H1 (cell line): ENCODE measurements around the gene PLPPR3. TPM values are rescaled to one million over a fixed set of nuclear protein-coding genes. Genes with fewer than 3 reads are reported as not detected.

Experiments
- CTCF ChIA-PET: fragments of 300-600 bp; sonication (Branson Sonifier 250); formaldehyde crosslinking; loops from one replicate; lab custom pipeline; 2021; ENCODE audit not compliant: partially characterized antibody; lab: Charles Lee
- POLR2A ChIA-PET: fragments of 300-600 bp; sonication (Branson Sonifier 250); formaldehyde crosslinking; loops from one replicate; lab custom pipeline; 2021; ENCODE audit warnings: inconsistent platforms; ENCODE audit not compliant: partially characterized antibody; lab: Charles Lee
- DNase-seq, 2 experiments: peaks; one replicate each; pipeline versions ENCODE4 v3.0.0 to v3.0.0-alpha.2; 2010 to 2022; ENCODE audit warnings: low spot score in 2 of 2, low read depth in 1 of 2, mixed read lengths in 1 of 2
- FAIRE-seq: peaks from 2 replicates; lab custom pipeline; 2011; peaks lifted over from hg19 to GRCh38; lab: Jason Lieb, UNC
- H2AFZ ChIP-seq: 2 replicates; pipeline ENCODE4 v1.8.1; 2012; ENCODE audit warnings: low read length, inconsistent platforms
- H2AK5ac ChIP-seq: 2 replicates; pipeline ENCODE4 v1.6.1; 2013; ENCODE audit warnings: low read depth, low read length
- H2BK120ac ChIP-seq: replicated peaks from 2 replicates; pipeline ENCODE3; 2013; ENCODE audit warnings: low read depth, low read length, inconsistent platforms
- H2BK12ac ChIP-seq: 2 replicates; pipeline ENCODE4 v1.6.1; 2013; ENCODE audit warnings: low read depth, low read length
- H2BK15ac ChIP-seq: 2 replicates; pipeline ENCODE4 v1.6.1; 2013; ENCODE audit warnings: low read length
- H2BK20ac ChIP-seq: 2 replicates; pipeline ENCODE4 v1.6.1; 2013; ENCODE audit warnings: low read length
- H2BK5ac ChIP-seq: 2 replicates; pipeline ENCODE4 v1.6.1; 2013; ENCODE audit warnings: low read depth, low read length
- H3K14ac ChIP-seq: 2 replicates; pipeline ENCODE4 v1.6.1; 2013; ENCODE audit warnings: inconsistent platforms; ENCODE audit not compliant: insufficient read length
- H3K18ac ChIP-seq: 2 replicates; pipeline ENCODE4 v1.6.1; 2013; ENCODE audit warnings: low read length; ENCODE audit errors: extremely low read depth
- H3K23ac ChIP-seq: 2 replicates; pipeline ENCODE4 v1.6.1; 2013; ENCODE audit warnings: inconsistent platforms; ENCODE audit not compliant: insufficient read length
- H3K23me2 ChIP-seq: 2 replicates; pipeline ENCODE4 v1.6.1; 2013; ENCODE audit warnings: low read depth, low read length
- H3K27ac ChIP-seq: 2 replicates; pipeline ENCODE4 v1.6.1; 2011; ENCODE audit warnings: low read depth, low read length, inconsistent platforms
- H3K27me3 ChIP-seq, 4 experiments: replicated peaks in 1 of 4; 1 replicate in 1 of 4; 2 replicates in 3 of 4; pipeline versions ENCODE4 v1.6.1 to v1.8.1; 2011 to 2013; ENCODE audit warnings: low read length in 3 of 4, mild to moderate bottlenecking in 3 of 4, inconsistent platforms in 2 of 4, mixed read lengths in 2 of 4, moderate library complexity in 1 of 4; ENCODE audit not compliant: control insufficient read depth in 3 of 4, insufficient read depth in 3 of 4; ENCODE audit errors: extremely low read depth in 1 of 4
- H3K36me3 ChIP-seq, 4 experiments: 2 replicates each; pipeline versions ENCODE4 v1.6.1 to v1.8.1; 2011 to 2013; ENCODE audit warnings: mild to moderate bottlenecking in 4 of 4, low read length in 3 of 4, moderate library complexity in 2 of 4, control low read depth in 1 of 4, inconsistent platforms in 1 of 4; ENCODE audit not compliant: insufficient read depth in 4 of 4, control insufficient read depth in 2 of 4
- H3K4ac ChIP-seq: replicated peaks from 2 replicates; pipeline ENCODE3; 2013; ENCODE audit warnings: low read length, low read depth, mixed read lengths, inconsistent platforms; ENCODE audit not compliant: insufficient read length
- H3K4me1 ChIP-seq, 4 experiments: replicated peaks in 1 of 4; 1 replicate in 1 of 4; 2 replicates in 3 of 4; pipeline versions ENCODE4 v1.6.1 to v1.8.1; 2011 to 2013; ENCODE audit warnings: low read length in 3 of 4, inconsistent platforms in 2 of 4, mixed read lengths in 1 of 4; ENCODE audit not compliant: insufficient read depth in 4 of 4, control insufficient read depth in 3 of 4
- H3K4me2 ChIP-seq, 2 experiments: 2 replicates each; pipeline versions ENCODE4 v1.6.1 to v1.8.1; 2011 to 2013; ENCODE audit warnings: low read depth in 2 of 2, low read length in 2 of 2, control low read depth in 1 of 2, inconsistent platforms in 1 of 2, mild to moderate bottlenecking in 1 of 2; ENCODE audit not compliant: insufficient read depth in 1 of 2
- H3K4me3 ChIP-seq, 4 experiments: fragments of 200-600, 300-600 bp in 1 of 4; sonication (generic), shearing (Covaris generic), sonication (Bioruptor Twin) in 1 of 4; 2 replicates each; pipeline versions ENCODE4 v1.5.1 to v1.8.1; 2011 to 2016; ENCODE audit warnings: low read length in 4 of 4, low read depth in 3 of 4, control low read depth in 2 of 4, inconsistent platforms in 2 of 4, mild to moderate bottlenecking in 2 of 4, mixed read lengths in 1 of 4, moderate library complexity in 1 of 4; ENCODE audit not compliant: insufficient read depth in 2 of 4; ENCODE audit errors: extremely low read depth in 1 of 4
- H3K56ac ChIP-seq: replicated peaks from 2 replicates; pipeline ENCODE3; 2013; ENCODE audit warnings: low read depth, mild to moderate bottlenecking, mixed read lengths, low read length, inconsistent platforms; ENCODE audit not compliant: insufficient read length
- H3K79me1 ChIP-seq: 2 replicates; pipeline ENCODE4 v1.6.1; 2013; ENCODE audit warnings: low read depth, low read length, control low read depth
- H3K79me2 ChIP-seq, 2 experiments: 2 replicates each; pipeline versions ENCODE4 v1.6.1 to v1.8.1; 2012 to 2013; ENCODE audit warnings: low read length in 2 of 2, mild to moderate bottlenecking in 2 of 2, inconsistent platforms in 1 of 2; ENCODE audit not compliant: insufficient read depth in 2 of 2, control insufficient read depth in 1 of 2
- H3K9ac ChIP-seq, 4 experiments: replicated peaks in 1 of 4; 1 replicate in 1 of 4; 2 replicates in 3 of 4; pipeline versions ENCODE4 v1.6.1 to v1.8.1; 2011 to 2013; ENCODE audit warnings: low read depth in 3 of 4, low read length in 3 of 4, control low read depth in 2 of 4, mild to moderate bottlenecking in 2 of 4, moderate library complexity in 2 of 4, inconsistent platforms in 1 of 4; ENCODE audit errors: extremely low read depth in 1 of 4
- H3K9me3 ChIP-seq, 2 experiments: 2 replicates each; pipeline versions ENCODE4 v1.6.1 to v1.8.1; 2012 to 2013; ENCODE audit warnings: mild to moderate bottlenecking in 2 of 2, moderate library complexity in 2 of 2, control low read depth in 1 of 2, inconsistent platforms in 1 of 2, low read depth in 1 of 2, low read length in 1 of 2, mixed read lengths in 1 of 2; ENCODE audit not compliant: insufficient read depth in 2 of 2
- H4K20me1 ChIP-seq, 2 experiments: replicated peaks in 1 of 2; 2 replicates each; pipeline versions ENCODE3 to v1.8.1; 2011 to 2013; ENCODE audit warnings: inconsistent platforms in 2 of 2, low read length in 2 of 2, mild to moderate bottlenecking in 1 of 2; ENCODE audit not compliant: insufficient read depth in 2 of 2, control insufficient read depth in 1 of 2
- H4K5ac ChIP-seq: 2 replicates; pipeline ENCODE4 v1.6.1; 2013; ENCODE audit warnings: low read length, low read depth, mixed read lengths, inconsistent platforms; ENCODE audit not compliant: insufficient read length
- H4K8ac ChIP-seq: 2 replicates; pipeline ENCODE4 v1.8.0; 2013; ENCODE audit warnings: mild to moderate bottlenecking, moderate library complexity, low read length, inconsistent platforms; ENCODE audit not compliant: insufficient read depth; ENCODE audit errors: extremely low read depth
- H4K91ac ChIP-seq: replicated peaks from 2 replicates; pipeline ENCODE3; 2013; ENCODE audit warnings: low read length, mixed read lengths, inconsistent platforms; ENCODE audit not compliant: insufficient read length
- MAX ChIP-seq: IDR thresholded peaks from 2 replicates; pipeline ENCODE4 v1.6.1; 2012; ENCODE audit warnings: inconsistent platforms
- SIN3A ChIP-seq, 2 experiments: IDR thresholded peaks in 1 of 2; conservative IDR thresholded peaks in 1 of 2; 2 replicates each; pipeline ENCODE4 v1.6.1; 2011 to 2012; ENCODE audit warnings: low read length in 2 of 2, improper control_type of control experiment in 1 of 2, low read depth in 1 of 2, mild to moderate bottlenecking in 1 of 2
- WGBS, 2 experiments: shearing (Covaris generic) in 1 of 2; methylation state at CpG; one replicate each; pipeline versions ENCODE4 v1.1.6 to v1.1.7; 2013 to 2015; ENCODE audit warnings: low lambda C conversion rate in 2 of 2, mixed read lengths in 2 of 2, inconsistent platforms in 1 of 2, low coverage in 1 of 2, missing lambda C conversion rate in 1 of 2; ENCODE audit not compliant: insufficient replicate concordance in 2 of 2, insufficient coverage in 1 of 2, insufficient read length in 1 of 2; ENCODE audit errors: extremely low coverage in 1 of 2, missing lambda C conversion rate in 1 of 2; 5-methylcytosine and 5-hydroxymethylcytosine counted together
- polyA plus RNA-seq, 7 experiments: library from polyadenylated mRNA; depleted of rRNA in 3 of 7; stranded (reverse) in 5 of 7; unstranded in 2 of 7; fragments of >200 nt in 5 of 7; fragments of 200-250 nt in 2 of 7; gene quantifications; 1 replicate in 5 of 7; 2 replicates in 1 of 7; 4 replicates in 1 of 7; pipeline versions ENCODE4 v1.2.1 to v1.2.3, GENCODE V29; 2011 to 2013; ENCODE audit warnings: missing spikeins in 2 of 7, mixed read lengths in 2 of 7
- total RNA-seq: library from RNA; stranded (reverse); fragmentation: NEBNext Ultra II Directional; extraction: Animal tissue kit (Norgen Biotek cat#: 25700); gene quantifications from 2 replicates; pipeline ENCODE4 v1.2.1, GENCODE V29; 2021

Gene PLPPR3
- total and polyA plus RNA-seq, 2 of the 8 experiments (the other 6 are each of a cell fraction or from before 2014, with no cell fraction given): 71.7 to 76.4 TPM

DNA sequence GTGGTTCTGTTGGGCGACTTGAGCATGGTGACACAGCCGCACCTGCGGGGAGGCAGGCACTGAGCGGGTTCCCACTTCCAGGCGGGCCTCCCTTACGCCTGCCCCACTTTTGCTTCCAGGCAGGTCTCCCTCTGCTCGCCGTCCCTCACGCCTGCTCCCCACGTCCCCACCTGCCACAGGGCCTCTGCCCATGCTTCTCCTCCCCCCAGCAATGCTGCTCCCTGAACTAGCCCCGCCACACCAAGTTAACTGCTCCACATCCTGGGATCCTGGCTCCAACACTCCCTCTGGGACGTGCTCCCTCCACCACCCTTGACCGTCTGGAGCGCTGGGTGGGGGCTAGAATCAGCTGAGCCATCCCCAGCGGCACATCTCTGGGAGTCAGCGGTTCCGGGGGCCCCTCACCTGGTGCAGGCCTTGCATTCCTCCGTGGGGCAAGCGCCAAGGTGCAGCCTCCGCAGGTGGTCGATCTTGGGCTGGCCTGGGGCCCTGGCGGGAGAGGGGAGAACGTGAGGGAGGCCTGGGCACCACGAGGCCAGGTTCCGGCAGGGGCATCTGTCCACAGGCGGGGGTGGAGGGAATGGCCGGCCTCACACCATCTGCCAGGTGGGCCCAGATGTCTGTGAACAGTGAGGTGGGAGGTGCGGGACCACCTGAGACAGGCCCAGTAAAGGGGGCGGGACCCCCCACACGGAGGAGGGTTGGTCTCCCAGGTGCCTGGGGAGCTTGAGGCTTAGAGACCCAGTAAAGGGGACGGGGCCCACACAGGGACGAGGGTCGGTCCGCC, 46.9 kb upstream of the PLPPR3 start:
- no peak overlapping the region for H2BK20ac ChIP-seq
- no peaks in the 10 kb centered on the region for H3K23me2 ChIP-seq
- ChIA-PET POLR2A (no interaction called here), CTCF (interaction anchor here (2.6 kb wide), 1 partner anchor 34 kb away, joined by 8 read pairs; no protein-coding TSS in a partner anchor)
- H3K9ac ChIP-seq: no peak overlapping the region
- H2AFZ ChIP-seq: no peak overlapping the region
- no peak overlapping the region for H3K18ac ChIP-seq
- no peak overlapping the region for H2BK15ac ChIP-seq
- no peak overlapping the region for H3K23ac ChIP-seq
- H4K8ac ChIP-seq: no peak overlapping the region; the same call in 1 of the 2 replicates
- no peak for FAIRE-seq
- no peaks in the 10 kb centered on the region; a peak in 1 of 7 replicates for H3K27me3 ChIP-seq
- no peak for DNase-seq
- H3K14ac ChIP-seq: no peak overlapping the region
- H3K4ac ChIP-seq: no peak overlapping the region
- peaks cover 4 to 11% of the 10 kb centered on the region in 2 experiments for H4K20me1 ChIP-seq
- H3K4me3 ChIP-seq: no peak overlapping the region
- WGBS, 2 experiments: 87% methylated on average over 32 of the region's 34 CpGs; no CpG with 5 or more reads in 1 of the 2 experiments
- H3K27ac ChIP-seq: no peak overlapping the region
- TF ChIP-seq SIN3A (conservative IDR thresholded peaks at IDR 0.05 in 1 of 2, IDR thresholded peaks at IDR 0.05 in 1 of 2; ENCODE audit: low read depth in 1 of 2, low read length in 2 of 2) (no peak), MAX (0 out of 2 replicates have a peak, but pooled peaks have one; percentile 12)
- H4K5ac ChIP-seq: no peak overlapping the region
- H4K91ac ChIP-seq: no peak overlapping the region
- H3K4me1 ChIP-seq: peaks cover 3 to 22% (median 7%) of the 10 kb centered on the region in 4 experiments
- no peak overlapping the region for H2AK5ac ChIP-seq
- no peak overlapping the region for H3K56ac ChIP-seq
- H2BK120ac ChIP-seq: no peak overlapping the region
- H2BK12ac ChIP-seq: 0 out of 2 replicates have a peak overlapping the region, but pooled peaks have one; percentile 27
- H3K9me3 ChIP-seq: peaks cover 0 to 3% of the 10 kb centered on the region in 2 experiments; a peak in 1 of 4 replicates
- H3K79me1 ChIP-seq: no peaks in the 10 kb centered on the region; the same call in 1 of the 2 replicates
- H3K4me2 ChIP-seq: no peak overlapping the region
- no peak overlapping the region; the same call in 1 of the 2 replicates for H2BK5ac ChIP-seq
- H3K79me2 ChIP-seq: no peaks in the 10 kb centered on the region
- peaks cover 0 to 14% (median 0%) of the 10 kb centered on the region in 4 experiments; a peak in 2 of 8 replicates for H3K36me3 ChIP-seq
